Erythroblast (primary cell): ENCODE results near the gene TRIO.

Source experiments
- GATA1 ChIP-seq: IDR thresholded peaks from 2 replicates; pipeline ENCODE4 v1.6.1; 2011; ENCODE audit warnings: low read depth, mild to moderate bottlenecking, control low read depth, low read length, moderate library complexity
- POLR2A ChIP-seq: IDR thresholded peaks from 2 replicates; pipeline ENCODE4 v1.6.1; 2011; ENCODE audit warnings: mild to moderate bottlenecking, low read length

- TF ChIP-seq POLR2A (no peak), GATA1 (no peak)
Observed at GRCh38 chr5:14199902-14200301, 56.8 kb downstream of the TRIO start.
